ENCODE data around the gene TBC1D22A. TPM values are rescaled to one million over a fixed set of nuclear protein-coding genes. Genes with fewer than 3 reads are reported as not detected.

Gene TBC1D22A
- total and polyA plus RNA-seq, 9 of the 15 experiments (the other 6 are each of a cell fraction or from before 2014, with no cell fraction given) = 0.20 to 11.5 (median 5.2) TPM

- H3K9ac ChIP-seq (ENCODE audit: insufficient read depth in 1 of 2, low read depth in 2 of 2, low read length in 2 of 2) = no peak overlapping the region
- H4K20me1 ChIP-seq (replicated peaks; ENCODE audit: control insufficient read depth, insufficient read depth, low read length) = no peaks in the 10 kb centered on the region; the same call in 1 of the 2 replicates
- intact Hi-C loops (cut with micrococcal nuclease) = no loop called here
- TF ChIP-seq SMAD1 (IDR thresholded peaks at IDR 0.05; ENCODE audit: low read depth, low read length, partially characterized antibody) (no peak), PTRF (tag; IDR thresholded peaks at IDR 0.05) (no peak), BCLAF1 (IDR thresholded peaks at IDR 0.05; ENCODE audit: borderline replicate concordance in 1 of 2, control insufficient read depth in 1 of 2, low read depth in 2 of 2, low read length in 1 of 2) (no peak), MEF2D (tag; conservative IDR thresholded peaks at IDR 0.05; ENCODE audit: low read depth) (no peak), ZNF316 (IDR thresholded peaks at IDR 0.05) (no peak), SMARCC2 (IDR thresholded peaks at IDR 0.05; ENCODE audit: low read depth) (no peak), ZNF280A (IDR thresholded peaks at IDR 0.05; ENCODE audit: low read depth, partially characterized antibody) (no peak), PRDM10 (IDR thresholded peaks at IDR 0.05; ENCODE audit: partially characterized antibody) (no peak), ZZZ3 (IDR thresholded peaks at IDR 0.05) (no peak), CBX5 (IDR thresholded peaks at IDR 0.05; ENCODE audit: borderline replicate concordance, low read depth) (no peak), SMAD3 (CRISPR knock-in tag; conservative IDR thresholded peaks at IDR 0.05) (no peak), SNAPC5 (CRISPR knock-in tag; IDR thresholded peaks at IDR 0.05) (no peak), RNF2 (IDR thresholded peaks at IDR 0.05) (no peak), POU5F1 (IDR thresholded peaks at IDR 0.05; ENCODE audit: borderline replicate concordance, low read depth, low read length, partially characterized antibody) (no peak)
Measured at GRCh38 chr22:47159592-47159991, 397.1 kb downstream of the TBC1D22A start.

More at GRCh38 chr22:47159592-47159991, 397.1 kb downstream of the TBC1D22A start:
- H3K36me3 ChIP-seq (ENCODE audit: control insufficient read depth, insufficient read depth, low read length) = no peaks in the 10 kb centered on the region; the same call in 2 of the 3 replicates
- BruUV-seq (replicated peaks) = no TSS peak
- ATAC-seq (no peak), FAIRE-seq (no peak), DNase-seq (ENCODE audit: extremely low read depth in 1 of 4, low spot score in 3 of 4) (no peak)
- ChIA-PET POLR2A (no interaction called here), CTCF (ENCODE audit: low intra/inter-chr PET ratio) (no interaction called here)
- peaks cover 0 to 3% of the 10 kb centered on the region in 2 experiments; a peak in 2 of 5 replicates for H3K4me1 ChIP-seq (replicated peaks in 1 of 2; ENCODE audit: control insufficient read depth in 2 of 2, insufficient read depth in 2 of 2, low read length in 2 of 2)
- no peak overlapping the region for H3K4me3 ChIP-seq
- H3K9me1 ChIP-seq (ENCODE audit: control insufficient read depth, insufficient read depth, low read length) = no peaks in the 10 kb centered on the region
- H3K27me3 ChIP-seq (ENCODE audit: control insufficient read depth in 2 of 2, insufficient read depth in 2 of 2, low read length in 2 of 2) = no peaks in the 10 kb centered on the region
- 77% methylated on average over 3 of the region's 4 CpGs for WGBS (ENCODE audit: insufficient coverage, low coverage, missing lambda C conversion rate)
- no peak overlapping the region for H2AFZ ChIP-seq (ENCODE audit: low read depth, low read length)
- in situ Hi-C loops (cut with MboI) = no loop called here
- H3K9me3 ChIP-seq (replicated peaks; ENCODE audit: control insufficient read depth, insufficient read depth, low read depth, low read length) = no peaks in the 10 kb centered on the region; the same call in 1 of the 2 replicates
- no peaks in the 10 kb centered on the region for H3K79me2 ChIP-seq (ENCODE audit: control insufficient read depth, insufficient read depth, low read length)
- no peak overlapping the region for H3K27ac ChIP-seq (ENCODE audit: extremely low read depth, low read depth, low read length)
- H3K4me2 ChIP-seq (ENCODE audit: insufficient read depth, low read length) = no peak overlapping the region

Data from K562 (cell line).